Cardiac muscle cell (in vitro differentiated cells and primary cell): ENCODE measurements around the gene GVQW3. TPM values are rescaled to one million over a fixed set of nuclear protein-coding genes. Genes with fewer than 3 reads are reported as not detected.
"Not testable (repeated sequence)": the region's sequence is repeated elsewhere in the genome, so short reads cannot be mapped to it uniquely, and the experiment has no call there.

ENCODE experiments used
- DNase-seq, 2 donors: peaks; one replicate each; pipeline versions ENCODE4 v3.0.0 to v3.0.0-alpha.2; 2010 to 2017; ENCODE audit warnings: low read depth in 1 of 2, low spot score in 1 of 2
- H3K27ac ChIP-seq: fragments of 200-600 bp; sonication (generic); 2 replicates; pipeline ENCODE4 v1.5.1; 2016
- H3K27me3 ChIP-seq: fragments of 200-600 bp; sonication (generic); 2 replicates; pipeline ENCODE4 v1.6.0; 2016; ENCODE audit warnings: control low read depth
- H3K36me3 ChIP-seq: fragments of 200-600 bp; sonication (generic); 2 replicates; pipeline ENCODE4 v1.5.1; 2016; ENCODE audit warnings: control low read depth
- H3K4me1 ChIP-seq: fragments of 200-600 bp; sonication (generic); 2 replicates; pipeline ENCODE4 v1.8.1; 2017; ENCODE audit warnings: low read depth, mild to moderate bottlenecking, mixed run types
- H3K4me3 ChIP-seq: fragments of 200-600 bp; sonication (generic); 2 replicates; pipeline ENCODE4 v1.5.1; 2016; ENCODE audit warnings: mild to moderate bottlenecking
- H3K9me3 ChIP-seq: fragments of 200-600 bp; sonication (generic); 2 replicates; pipeline ENCODE4 v1.5.1; 2017; ENCODE audit warnings: low read depth, mild to moderate bottlenecking, control low read depth
- polyA plus RNA-seq: library from polyadenylated mRNA; unstranded; fragments of >200 nt; fragmentation: Nextera tagmentation; extraction: Ambion mirVana; gene quantifications from 2 replicates; pipeline ENCODE4 v1.2.1, GENCODE V29; 2016
- total RNA-seq: library from RNA; depleted of rRNA; stranded (reverse); fragments of >200 nt; gene quantifications from 2 replicates; pipeline ENCODE4 v1.2.3, GENCODE V29; 2016
- TF ChIP-seq, protein P1 (sequence below): IDR thresholded peaks from 2 replicates; pipeline ENCODE4 v1.5.1; 2012; ENCODE audit warnings: low read depth, mild to moderate bottlenecking, low read length

Gene GVQW3
- total and polyA plus RNA-seq, 2 experiments from 2014 or later: 3.9 to 13.3 TPM

DNA sequence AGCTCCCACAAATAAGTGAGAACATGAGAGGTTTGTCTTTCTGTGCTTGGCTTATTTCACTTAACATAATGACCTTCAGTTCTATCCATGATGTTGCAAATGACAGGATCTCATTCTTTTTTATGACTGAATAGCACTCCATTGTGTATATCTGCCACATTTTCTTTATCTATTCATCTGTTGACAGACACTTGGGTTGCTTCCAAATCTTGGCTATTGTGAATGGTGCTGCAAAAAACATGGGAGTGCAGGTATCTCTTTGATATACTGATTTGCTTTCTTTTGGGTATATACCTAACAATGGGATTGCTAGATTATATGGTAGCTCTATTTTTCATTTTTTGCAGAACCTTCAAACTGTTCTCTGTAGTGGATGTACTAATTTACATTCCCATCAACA, 13.3 kb downstream of the GVQW3 start:
- no peak for DNase-seq
- TF ChIP-seq, protein P1, sequence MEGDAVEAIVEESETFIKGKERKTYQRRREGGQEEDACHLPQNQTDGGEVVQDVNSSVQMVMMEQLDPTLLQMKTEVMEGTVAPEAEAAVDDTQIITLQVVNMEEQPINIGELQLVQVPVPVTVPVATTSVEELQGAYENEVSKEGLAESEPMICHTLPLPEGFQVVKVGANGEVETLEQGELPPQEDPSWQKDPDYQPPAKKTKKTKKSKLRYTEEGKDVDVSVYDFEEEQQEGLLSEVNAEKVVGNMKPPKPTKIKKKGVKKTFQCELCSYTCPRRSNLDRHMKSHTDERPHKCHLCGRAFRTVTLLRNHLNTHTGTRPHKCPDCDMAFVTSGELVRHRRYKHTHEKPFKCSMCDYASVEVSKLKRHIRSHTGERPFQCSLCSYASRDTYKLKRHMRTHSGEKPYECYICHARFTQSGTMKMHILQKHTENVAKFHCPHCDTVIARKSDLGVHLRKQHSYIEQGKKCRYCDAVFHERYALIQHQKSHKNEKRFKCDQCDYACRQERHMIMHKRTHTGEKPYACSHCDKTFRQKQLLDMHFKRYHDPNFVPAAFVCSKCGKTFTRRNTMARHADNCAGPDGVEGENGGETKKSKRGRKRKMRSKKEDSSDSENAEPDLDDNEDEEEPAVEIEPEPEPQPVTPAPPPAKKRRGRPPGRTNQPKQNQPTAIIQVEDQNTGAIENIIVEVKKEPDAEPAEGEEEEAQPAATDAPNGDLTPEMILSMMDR: no peak
- no peaks in the 10 kb centered on the region for H3K27me3 ChIP-seq
- H3K27ac ChIP-seq: no peak overlapping the region
- H3K4me1 ChIP-seq: no peaks in the 10 kb centered on the region
- H3K9me3 ChIP-seq: no peaks in the 10 kb centered on the region
- no peaks in the 10 kb centered on the region for H3K36me3 ChIP-seq
- H3K4me3 ChIP-seq: no peak overlapping the region

DNA sequence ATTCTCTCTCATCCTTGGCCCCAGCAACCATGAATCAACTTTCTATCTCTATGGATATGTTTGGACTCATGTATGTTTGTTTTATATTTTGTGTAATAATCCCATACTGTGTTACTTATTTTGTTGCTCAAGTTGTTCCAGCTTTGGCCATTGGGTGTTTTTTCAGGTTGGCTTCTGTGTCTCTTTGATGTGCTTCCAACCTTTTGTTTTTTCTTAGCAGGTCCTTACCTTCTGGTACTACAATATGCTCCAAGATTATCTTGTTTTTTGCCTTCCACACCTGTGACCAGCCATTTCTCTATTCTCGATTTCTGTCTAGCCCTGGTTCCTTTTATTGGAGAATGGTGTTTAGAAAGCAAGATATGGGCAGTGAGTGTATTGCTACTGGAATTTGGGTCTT, 14.2 kb downstream of the GVQW3 start:
- no peak overlapping the region for H3K4me3 ChIP-seq
- no peaks in the 10 kb centered on the region for H3K9me3 ChIP-seq
- TF ChIP-seq, protein P1: no peak
- H3K27me3 ChIP-seq: no peaks in the 10 kb centered on the region
- H3K36me3 ChIP-seq: no peaks in the 10 kb centered on the region
- DNase-seq: no peak
- no peak overlapping the region for H3K27ac ChIP-seq
- H3K4me1 ChIP-seq: no peaks in the 10 kb centered on the region

DNA sequence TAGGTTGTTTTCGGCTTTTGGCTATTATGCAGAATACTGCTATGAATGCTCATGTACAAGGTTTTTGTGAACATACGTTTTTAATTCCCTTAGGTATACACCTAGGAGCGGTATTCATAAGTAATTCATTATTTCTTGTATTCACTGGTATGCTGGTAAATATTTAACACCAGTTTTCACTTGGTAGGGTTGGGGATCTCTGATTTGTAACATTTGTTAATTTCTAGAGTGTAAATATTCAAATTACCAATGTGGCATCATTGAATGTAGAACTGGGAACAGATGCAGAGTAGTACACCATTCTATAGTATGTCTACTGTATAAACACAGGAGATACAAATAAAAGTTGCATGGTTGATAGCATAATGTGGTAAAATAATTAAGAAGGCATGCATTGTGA, 16.3 kb downstream of the GVQW3 start:
- Histone ChIP-seq H3K27ac (no peak overlapping the region), H3K4me1 (peaks cover 7% of the 10 kb centered on the region), H3K4me3 (no peak overlapping the region), H3K9me3 (no peaks in the 10 kb centered on the region), H3K36me3 (no peaks in the 10 kb centered on the region), H3K27me3 (no peaks in the 10 kb centered on the region)
- TF ChIP-seq, protein P1: no peak
- no peak for DNase-seq

DNA sequence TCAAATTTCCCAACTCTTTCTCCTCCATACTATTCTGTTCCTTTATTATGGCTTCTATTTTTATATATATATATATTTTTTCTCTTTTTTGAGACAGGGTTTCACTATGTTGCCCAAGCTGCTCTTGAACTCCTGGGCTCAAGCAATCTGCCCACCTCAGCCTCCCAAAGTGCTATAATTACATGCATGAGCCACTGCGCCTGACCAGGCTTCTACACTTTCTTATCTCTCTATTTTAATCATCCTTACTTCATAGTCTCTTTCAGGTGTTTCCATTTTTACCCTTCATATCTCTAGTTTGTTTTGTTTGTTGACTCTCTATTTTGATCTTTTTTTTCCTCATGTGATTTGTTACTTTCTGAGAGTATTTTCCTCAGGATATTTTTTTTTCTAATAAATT, 19.8 kb downstream of the GVQW3 start:
- no peaks in the 10 kb centered on the region for H3K36me3 ChIP-seq
- no peak for DNase-seq
- no peak overlapping the region for H3K4me3 ChIP-seq
- no peaks in the 10 kb centered on the region for H3K9me3 ChIP-seq
- TF ChIP-seq, protein P1: no peak
- no peaks in the 10 kb centered on the region for H3K27me3 ChIP-seq
- no peak overlapping the region for H3K27ac ChIP-seq
- H3K4me1 ChIP-seq: peaks cover 7% of the 10 kb centered on the region

DNA sequence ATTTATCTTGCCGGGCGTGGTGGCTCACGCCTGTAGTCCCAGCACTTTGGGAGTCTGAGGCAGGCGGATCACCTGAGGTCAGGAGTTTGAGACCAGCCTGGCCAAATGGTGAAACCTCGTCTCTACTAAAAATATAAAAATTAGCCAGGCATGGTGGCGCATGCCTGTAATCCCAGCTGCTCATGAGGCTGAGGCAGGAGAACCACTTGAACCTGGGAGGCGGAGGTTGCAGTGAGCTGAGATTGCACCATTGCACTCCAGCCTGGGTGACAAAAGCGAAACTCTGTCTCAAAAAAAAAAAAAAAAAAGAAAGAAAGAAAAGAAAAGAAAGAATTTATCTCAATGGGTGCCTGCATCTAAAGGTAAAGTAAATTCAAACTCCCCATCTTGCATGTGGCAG, 20.4 kb downstream of the GVQW3 start:
- not testable (repeated sequence) for H3K4me3 ChIP-seq, H3K4me1 ChIP-seq, H3K27me3 ChIP-seq, DNase-seq, H3K9me3 ChIP-seq, H3K27ac ChIP-seq, H3K36me3 ChIP-seq

DNA sequence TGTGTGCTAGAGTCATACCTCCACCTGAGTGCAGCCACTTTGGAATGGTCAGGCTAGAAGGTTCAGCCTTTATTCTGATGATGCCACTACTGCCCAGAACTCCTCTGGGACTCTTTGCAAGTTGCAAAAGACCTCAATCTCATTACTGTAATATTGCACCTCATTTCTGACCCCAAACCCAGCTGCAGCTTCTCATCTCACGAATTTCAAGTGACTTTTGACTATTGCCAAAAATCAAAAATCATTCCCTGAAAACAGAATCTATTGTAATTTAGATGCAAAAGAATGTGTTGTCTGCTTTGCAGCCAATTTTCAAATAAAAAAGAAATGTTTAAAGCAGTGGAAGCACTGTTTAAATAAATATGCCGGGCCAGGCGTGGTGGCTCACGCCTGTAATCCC, 25.2 kb downstream of the GVQW3 start:
- Histone ChIP-seq H3K36me3 (no peaks in the 10 kb centered on the region), H3K4me1 (peaks cover 3% of the 10 kb centered on the region), H3K27ac (no peak overlapping the region), H3K9me3 (no peaks in the 10 kb centered on the region), H3K4me3 (no peak overlapping the region), H3K27me3 (no peaks in the 10 kb centered on the region)
- no peak for DNase-seq
- TF ChIP-seq, protein P1: no peak
